GM12891 (cell line): ENCODE measurements around the gene POR.

Source experiments
- POLR2AphosphoS5 ChIP-seq: IDR thresholded peaks from 2 replicates; pipeline ENCODE4 v1.6.1; 2011; ENCODE audit warnings: low read depth, low read length, control low read depth
- SPI1 ChIP-seq: IDR thresholded peaks from 2 replicates; pipeline ENCODE4 v1.6.1; 2011; ENCODE audit warnings: low read depth, low read length, control low read depth

- no peak for TF ChIP-seq SPI1
- TF ChIP-seq POLR2AphosphoS5: no peak
These were observed 74.8 kb downstream of the POR start for GRCh38 chr7:75989500-75990388.
